UCSD-AML1 (cell line): ENCODE results near the gene MS4A15.
"Not testable (repeated sequence)": the region's sequence is repeated elsewhere in the genome, so short reads cannot be mapped to it uniquely, and the experiment has no call there.

Experiments used
- DNase-seq: peaks from one replicate; lab custom pipeline; 2025; ENCODE audit not compliant: unreplicated experiment; lab: John Stamatoyannopoulos, UW

The MS4A15 gene

GRCh38 chr11:60801194-60801593, 44.5 kb downstream of the MS4A15 start:
- no peak for DNase-seq

DNA sequence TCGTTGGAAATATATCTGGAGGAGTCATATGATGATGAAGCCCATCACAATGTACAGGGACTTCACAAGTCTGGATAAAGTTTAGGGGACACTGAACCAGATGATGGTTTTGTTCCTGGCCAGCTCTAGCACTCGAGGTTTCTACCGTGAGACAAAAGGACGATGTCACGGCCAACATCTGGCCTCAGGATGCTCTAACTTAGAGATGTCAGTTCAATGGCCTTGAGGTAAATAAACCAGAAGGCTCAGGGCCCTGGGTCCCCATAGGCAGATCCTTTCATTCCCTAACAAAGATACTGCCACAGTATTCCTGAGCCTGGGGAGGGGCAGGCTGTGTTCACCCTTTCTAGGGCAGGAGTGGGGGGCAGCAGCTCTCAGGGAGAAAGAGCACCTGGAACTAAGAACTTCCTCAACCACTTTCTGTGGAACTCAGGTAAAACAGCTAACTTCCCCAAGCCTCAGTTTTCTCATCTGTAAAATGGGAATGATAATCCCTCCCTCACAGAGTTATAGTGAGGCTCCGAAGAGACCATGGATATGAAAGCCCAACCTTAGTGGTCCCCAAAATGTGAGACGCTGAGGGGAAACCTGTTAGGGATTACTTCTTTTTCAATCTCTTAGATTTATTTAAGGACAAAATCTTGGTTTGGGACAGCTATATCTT, 46.7 kb downstream of the MS4A15 start:
- DNase-seq = no peak

DNA sequence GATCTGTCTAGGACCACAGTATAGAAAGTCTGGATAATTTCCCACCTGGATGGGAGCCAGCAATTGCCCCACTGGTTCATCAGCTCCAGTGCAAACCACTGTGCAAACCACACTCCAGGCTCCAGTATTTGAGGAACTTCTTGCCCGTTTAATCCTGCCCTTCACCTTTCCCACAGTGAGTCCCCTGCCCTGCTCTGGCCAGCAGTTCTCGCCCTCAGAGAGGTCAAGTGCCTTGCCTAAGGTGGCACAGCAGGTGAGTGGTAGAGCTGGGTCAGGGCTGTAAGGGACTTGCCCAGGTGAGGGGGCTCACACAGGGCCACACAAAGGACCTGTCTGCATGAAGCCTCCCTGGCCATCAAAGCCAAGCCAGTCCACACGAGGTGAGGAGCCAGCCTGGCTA, 52.6 kb downstream of the MS4A15 start:
- no peak for DNase-seq

DNA sequence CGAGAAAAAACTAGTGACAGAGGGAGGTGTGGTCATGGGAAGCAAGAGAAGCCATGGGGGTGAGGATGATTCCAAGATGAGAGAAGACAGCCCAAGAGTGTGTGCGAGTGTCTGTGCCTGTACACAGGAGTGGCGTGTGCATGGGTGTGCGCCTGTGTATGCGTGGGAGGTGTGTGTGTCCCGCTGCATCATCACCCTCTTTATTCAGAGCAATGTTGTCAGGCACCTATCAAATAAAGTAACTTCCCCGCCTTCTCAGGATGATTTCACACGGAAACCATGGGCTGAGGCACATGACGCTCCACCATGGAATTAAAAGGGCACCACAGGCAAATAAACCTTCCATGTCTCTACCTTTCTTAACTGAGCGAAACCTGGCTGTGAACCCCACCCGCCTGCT, 53.0 kb downstream of the MS4A15 start:
- no peak for DNase-seq

- no peak for DNase-seq
Measured at GRCh38 chr11:60810151-60810550, 53.5 kb downstream of the MS4A15 start.

GRCh38 chr11:60810569-60810968, 53.9 kb downstream of the MS4A15 start:
- peak; percentile 60 for DNase-seq

GRCh38 chr11:60813324-60813723, 56.7 kb downstream of the MS4A15 start:
- DNase-seq = peak; percentile 17

GRCh38 chr11:60814112-60814511, 57.4 kb downstream of the MS4A15 start:
- DNase-seq = no peak

- no peak for DNase-seq
Measured at GRCh38 chr11:60816590-60817157, 60.0 kb downstream of the MS4A15 start.

DNA sequence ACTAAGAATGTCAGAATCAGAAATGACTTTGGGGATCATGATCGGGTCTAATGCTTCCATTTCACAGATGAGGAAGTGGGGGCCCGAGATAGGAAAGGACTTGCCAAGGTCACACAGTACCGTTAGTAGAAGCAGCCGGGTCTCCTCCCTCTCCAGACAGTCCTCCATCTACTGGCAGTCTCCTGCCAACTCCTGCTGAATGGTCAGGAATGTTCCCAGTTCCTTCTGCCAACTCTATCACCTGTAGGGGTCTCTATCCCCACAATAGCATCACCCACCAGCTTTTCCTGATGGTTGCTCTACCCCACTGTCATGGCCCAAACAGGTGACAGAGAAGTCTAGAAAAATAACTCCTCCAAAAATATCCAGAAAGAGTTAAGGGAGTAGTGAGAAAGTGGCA, 61.4 kb downstream of the MS4A15 start:
- no peak for DNase-seq

DNA sequence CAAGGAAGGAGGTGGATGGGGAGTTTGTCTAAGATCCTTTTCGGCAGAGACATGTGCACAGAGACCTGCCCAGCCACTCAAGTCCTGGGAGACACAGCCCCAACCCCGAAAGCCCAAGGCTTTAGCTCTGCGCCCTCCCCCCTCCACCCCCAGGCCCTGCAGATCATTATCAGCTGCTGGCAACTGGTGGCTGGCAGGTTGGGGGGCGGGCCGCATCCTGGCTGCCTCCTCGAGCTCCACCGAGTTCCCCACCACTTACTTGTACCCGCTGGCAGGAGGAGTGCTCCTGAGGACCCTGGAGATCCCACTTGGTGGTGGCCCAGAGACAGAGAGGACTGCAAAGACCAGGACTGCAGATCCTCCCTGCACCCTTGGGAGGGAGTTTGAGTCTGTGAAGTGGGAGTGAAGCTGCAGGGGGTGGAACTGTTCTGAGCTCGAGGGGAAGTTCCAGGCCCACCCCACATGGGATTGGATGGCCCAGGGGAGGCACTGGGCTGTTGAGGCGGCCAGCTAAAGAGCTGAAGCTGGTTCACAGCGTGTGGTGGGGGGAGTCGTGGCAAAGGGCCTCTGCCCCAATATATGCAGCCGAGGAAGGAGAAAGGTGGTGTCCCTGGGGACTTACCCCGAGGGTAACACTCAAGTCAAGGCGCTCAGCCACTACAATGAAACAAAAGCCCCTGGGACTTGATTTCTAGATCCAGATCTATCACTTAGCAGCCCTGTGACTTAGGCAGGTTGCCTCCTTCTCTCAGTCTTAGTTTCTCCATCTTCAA, 65.3 kb downstream of the MS4A15 start:
- no peak for DNase-seq

GRCh38 chr11:60823745-60824306, 67.2 kb downstream of the MS4A15 start:
- not testable (repeated sequence) for DNase-seq

DNA sequence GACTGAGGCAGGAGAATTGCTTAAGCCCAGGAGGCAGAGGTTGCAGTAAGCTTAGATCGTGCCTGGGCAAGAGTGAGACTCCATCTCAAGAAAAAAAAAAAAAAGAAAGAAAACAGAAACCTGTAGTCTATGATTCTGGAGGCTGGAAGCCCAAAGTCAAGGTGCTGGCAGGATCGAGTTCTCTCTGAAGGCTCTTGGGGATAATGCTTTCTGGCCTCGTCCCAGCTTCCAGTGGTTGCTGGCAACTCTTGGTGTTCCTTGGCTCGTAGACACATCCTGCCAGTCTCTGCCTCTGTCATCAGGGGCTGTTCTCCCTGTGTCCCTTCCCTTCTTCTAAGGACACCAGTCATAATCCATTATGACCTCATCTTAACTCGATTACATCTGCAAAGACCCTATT, 68.5 kb downstream of the MS4A15 start:
- no peak for DNase-seq

DNA sequence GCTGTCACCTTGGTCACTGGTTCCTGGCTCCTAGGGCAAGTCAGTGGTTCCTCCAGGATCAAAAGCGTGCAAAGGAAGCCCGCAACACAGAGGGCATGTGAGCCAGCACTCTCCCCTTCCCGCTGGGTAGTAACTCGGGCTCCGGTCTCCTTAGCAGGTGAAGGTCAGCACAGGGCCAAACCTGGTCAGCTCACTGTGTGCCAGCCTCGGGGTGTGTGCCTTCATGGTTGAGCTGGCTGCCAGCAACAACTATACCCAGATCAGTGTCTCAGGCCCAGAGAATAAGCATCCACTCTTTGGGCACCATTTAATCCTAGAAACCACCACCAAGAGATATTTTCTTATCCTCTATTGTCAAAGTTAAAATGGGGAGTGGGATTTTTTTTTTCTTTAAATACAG, 69.1 kb downstream of the MS4A15 start:
- DNase-seq = no peak
